ENCODE results near the gene MYO18B.

The MYO18B gene

DNA sequence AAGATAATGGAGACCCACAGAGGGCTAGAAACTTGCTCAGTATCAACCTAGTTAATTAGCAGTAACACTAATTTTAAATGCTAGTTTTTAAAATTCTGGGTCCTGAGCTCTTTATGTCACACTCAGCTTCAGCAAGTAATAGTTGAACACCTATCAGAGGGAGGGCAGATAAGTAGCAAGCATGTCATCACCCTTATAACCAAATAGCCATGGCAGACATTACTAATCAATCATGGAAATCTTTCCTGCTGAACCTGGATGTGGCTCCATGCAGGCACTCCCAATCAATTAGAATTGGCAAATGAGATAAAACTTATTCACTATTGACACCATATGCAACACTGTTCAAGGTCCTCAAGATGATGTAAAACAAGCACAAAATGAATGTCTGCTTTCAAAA, 315.7 kb downstream of the MYO18B start:
- DNase-seq = no peak

GRCh38 chr22:26064048-26064447, 322.1 kb downstream of the MYO18B start:
- no peak for DNase-seq

GRCh38 chr22:26065847-26066246, 323.9 kb downstream of the MYO18B start:
- no peak for DNase-seq

GRCh38 chr22:26066534-26066933, 324.5 kb downstream of the MYO18B start:
- DNase-seq = no peak

DNA sequence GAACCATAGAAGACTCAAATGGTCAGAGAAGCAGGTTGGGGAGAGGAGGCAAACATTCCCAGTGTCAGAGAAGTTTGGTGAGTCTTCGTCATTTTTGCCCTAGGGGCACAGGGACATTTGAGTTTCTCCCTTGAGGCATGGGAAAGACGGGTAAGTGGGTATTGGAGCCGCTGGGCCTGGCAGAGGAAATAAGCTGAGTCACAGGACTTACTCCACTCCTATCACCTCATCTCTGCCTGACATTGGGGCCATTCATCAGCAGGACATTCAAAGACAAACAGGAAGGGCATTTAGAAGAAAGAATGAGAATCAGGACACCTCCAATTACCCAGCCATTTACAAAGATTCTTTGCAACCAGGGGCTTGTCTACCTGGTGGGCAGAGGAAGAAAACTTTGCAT, 326.6 kb downstream of the MYO18B start:
- DNase-seq = no peak

DNA sequence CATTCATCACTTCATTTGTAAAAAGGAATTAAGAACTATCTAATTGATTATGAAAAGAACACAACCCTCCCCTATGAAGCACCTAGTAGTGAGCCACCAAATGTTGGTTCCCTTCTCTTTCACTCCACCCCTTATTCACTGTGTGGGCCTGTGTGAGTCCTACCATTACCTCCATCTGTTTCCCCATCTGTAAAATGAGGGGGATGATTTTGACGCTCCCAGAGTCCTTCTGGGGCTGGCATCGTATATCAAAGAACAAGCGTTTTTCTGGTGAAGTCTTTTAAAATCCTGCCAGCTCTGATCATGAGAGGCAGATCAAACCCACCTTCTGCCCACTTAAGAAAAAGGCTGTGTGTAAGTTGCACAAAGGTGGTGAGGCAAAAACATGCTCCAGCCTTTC, 330.6 kb downstream of the MYO18B start:
- DNase-seq = no peak

GRCh38 chr22:26075251-26075650, 333.3 kb downstream of the MYO18B start:
- DNase-seq = no peak

GRCh38 chr22:26079009-26079408, 337.0 kb downstream of the MYO18B start:
- no peak for DNase-seq

All from CD4-positive, alpha-beta T cell treated with Interleukin-6 for 4 hours (primary cell).